Effector CD8-positive, alpha-beta T cell (primary cell): ENCODE data around the gene AGBL1.
"Not testable (repeated sequence)": the region's sequence is repeated elsewhere in the genome, so short reads cannot be mapped to it uniquely, and the experiment has no call there.

Experiments used
- DNase-seq: peaks from one replicate; lab custom pipeline; 2025; lab: John Stamatoyannopoulos, UW

Gene AGBL1

GRCh38 chr15:86399041-86399954 is 319.6 kb downstream of the AGBL1 start:
- DNase-seq: no peak

- DNase-seq: no peak
These were observed 323.6 kb downstream of the AGBL1 start for GRCh38 chr15:86403221-86403620.

GRCh38 chr15:86403914-86404583 is 324.4 kb downstream of the AGBL1 start:
- DNase-seq: no peak

- DNase-seq: no peak
These were observed 328.6 kb downstream of the AGBL1 start for GRCh38 chr15:86408261-86408660.

- DNase-seq: no peak
These were observed 332.2 kb downstream of the AGBL1 start for GRCh38 chr15:86411916-86412315.

- no peak for DNase-seq
These were observed 333.5 kb downstream of the AGBL1 start for GRCh38 chr15:86413191-86413590.

- no peak for DNase-seq
These were observed 346.1 kb downstream of the AGBL1 start for GRCh38 chr15:86425746-86426145.

GRCh38 chr15:86432861-86433260 is 353.2 kb downstream of the AGBL1 start:
- DNase-seq: no peak

GRCh38 chr15:86433983-86434382 is 354.3 kb downstream of the AGBL1 start:
- no peak for DNase-seq

- no peak for DNase-seq
These were observed 359.9 kb downstream of the AGBL1 start for GRCh38 chr15:86439614-86440013.

GRCh38 chr15:86444527-86444926 is 364.9 kb downstream of the AGBL1 start:
- DNase-seq: no peak

- DNase-seq: no peak
These were observed 366.0 kb downstream of the AGBL1 start for GRCh38 chr15:86445579-86446252.

- DNase-seq: no peak
These were observed 366.6 kb downstream of the AGBL1 start for GRCh38 chr15:86446253-86446640.

GRCh38 chr15:86465470-86466039 is 385.9 kb downstream of the AGBL1 start:
- not testable (repeated sequence) for DNase-seq

GRCh38 chr15:86481720-86482119 is 402.0 kb downstream of the AGBL1 start:
- DNase-seq: no peak

- no peak for DNase-seq
These were observed 404.3 kb downstream of the AGBL1 start for GRCh38 chr15:86483936-86484335.

GRCh38 chr15:86488046-86488445 is 408.4 kb downstream of the AGBL1 start:
- no peak for DNase-seq

GRCh38 chr15:86489981-86490380 is 410.3 kb downstream of the AGBL1 start:
- DNase-seq: no peak

- DNase-seq: no peak
These were observed 411.4 kb downstream of the AGBL1 start for GRCh38 chr15:86491118-86491517.

- DNase-seq: no peak
These were observed 414.2 kb downstream of the AGBL1 start for GRCh38 chr15:86493884-86494283.

GRCh38 chr15:86494475-86494874 is 414.8 kb downstream of the AGBL1 start:
- DNase-seq: no peak

GRCh38 chr15:86502301-86502700 is 422.6 kb downstream of the AGBL1 start:
- no peak for DNase-seq
